GM21360 (cell line): ENCODE data around the gene OR4C16.

ENCODE experiments used
- ATAC-seq: cut with Tn5 transposase; IDR thresholded peaks from one replicate; pipeline ENCODE4 v1.9.1; 2021; ENCODE audit warnings: mild to moderate bottlenecking, moderate library complexity; ENCODE audit not compliant: unreplicated experiment

OR4C16 gene, protein sequence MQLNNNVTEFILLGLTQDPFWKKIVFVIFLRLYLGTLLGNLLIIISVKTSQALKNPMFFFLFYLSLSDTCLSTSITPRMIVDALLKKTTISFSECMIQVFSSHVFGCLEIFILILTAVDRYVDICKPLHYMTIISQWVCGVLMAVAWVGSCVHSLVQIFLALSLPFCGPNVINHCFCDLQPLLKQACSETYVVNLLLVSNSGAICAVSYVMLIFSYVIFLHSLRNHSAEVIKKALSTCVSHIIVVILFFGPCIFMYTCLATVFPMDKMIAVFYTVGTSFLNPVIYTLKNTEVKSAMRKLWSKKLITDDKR

DNA sequence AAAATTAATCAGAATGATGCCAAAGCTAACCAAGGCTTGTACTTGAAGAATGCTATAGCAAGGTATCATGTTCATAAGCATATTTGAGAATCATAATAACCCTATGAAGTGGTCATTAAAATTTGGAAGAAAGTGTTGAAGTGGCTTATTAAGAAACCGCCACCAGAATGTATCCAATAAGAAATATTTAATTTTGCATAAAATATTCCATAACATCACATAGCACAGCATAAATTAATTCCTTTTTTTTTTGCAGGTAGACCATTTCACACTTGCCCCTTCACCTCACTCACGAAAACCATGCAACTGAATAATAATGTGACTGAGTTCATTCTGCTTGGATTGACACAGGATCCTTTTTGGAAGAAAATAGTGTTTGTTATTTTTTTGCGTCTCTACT, at the start of gene OR4C16:
TSS of gene OR4C16 (plus strand) at position 301 of the 400 bp plus-strand sequence. CDS start at position 301, 0 bp downstream.
- ATAC-seq: no peak

GRCh38 chr11:55554169-55554568, 17.8 kb upstream of the OR4C16 start, which contains the start of gene OR4C15:
TSS of gene OR4C15 (plus strand) at chr11:55554469. CDS start at chr11:55554469, 0 bp downstream.
- no peak for ATAC-seq

- ATAC-seq: peak; percentile 76
Measured at GRCh38 chr11:55572548-55572947, 620 bp downstream of the OR4C16 start.

GRCh38 chr11:55607545-55607944, 35.6 kb downstream of the OR4C16 start, which contains the start of gene OR4C11:
TSS of gene OR4C11 (minus strand) at chr11:55607645. CDS start at chr11:55604373, 3,272 bp downstream.
- no peak for ATAC-seq
